GM21529 (cell line): ENCODE data around the gene TSPAN13.
A peak's percentile ranks its signal among the peaks of the same experiment; 100 is the strongest.

ENCODE experiments used
- ATAC-seq: cut with Tn5 transposase; IDR thresholded peaks from one replicate; pipeline ENCODE4 v1.9.1; 2021; ENCODE audit not compliant: unreplicated experiment

The TSPAN13 gene

DNA sequence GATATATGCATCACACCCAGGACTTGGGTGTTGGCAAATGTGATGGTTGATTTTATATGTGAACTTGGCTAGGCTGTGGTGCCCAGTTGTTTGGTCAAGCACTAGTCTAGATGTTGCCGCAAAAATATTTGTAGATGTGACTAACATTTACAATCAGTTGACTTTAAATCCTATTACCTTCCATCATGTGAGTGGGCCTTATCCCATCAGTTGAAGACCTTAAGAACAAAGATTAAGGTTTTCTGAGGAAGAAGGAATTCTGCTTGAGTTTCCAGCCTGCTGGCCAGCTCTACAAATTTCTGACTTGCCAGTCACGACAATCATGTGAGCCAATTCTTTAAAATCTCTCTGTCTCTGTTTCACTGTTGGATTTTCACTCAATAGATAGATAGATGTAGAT is 20.3 kb downstream of the TSPAN13 start:
- no peak for ATAC-seq

DNA sequence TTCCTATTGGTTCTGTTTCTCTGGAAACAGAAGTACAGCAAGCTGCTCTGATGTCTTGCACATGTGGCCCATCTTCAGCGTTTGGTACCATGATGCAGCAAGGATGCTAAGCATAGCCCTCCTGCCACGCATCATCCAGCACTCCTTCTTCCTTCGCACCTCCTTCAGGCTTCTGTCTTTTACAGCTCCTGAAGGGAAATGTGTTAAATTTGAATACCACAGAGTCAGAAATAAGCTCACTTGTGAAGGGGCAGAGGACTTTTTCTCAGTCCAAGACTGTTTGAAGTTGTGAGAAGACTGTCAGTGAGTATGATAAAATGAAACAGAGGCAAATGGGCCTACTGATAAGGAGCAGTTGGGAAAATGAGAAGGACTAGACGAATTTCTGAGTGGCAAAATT is 20.7 kb downstream of the TSPAN13 start:
- ATAC-seq = no peak

GRCh38 chr7:16774986-16775385 is 21.4 kb downstream of the TSPAN13 start:
- ATAC-seq = no peak

DNA sequence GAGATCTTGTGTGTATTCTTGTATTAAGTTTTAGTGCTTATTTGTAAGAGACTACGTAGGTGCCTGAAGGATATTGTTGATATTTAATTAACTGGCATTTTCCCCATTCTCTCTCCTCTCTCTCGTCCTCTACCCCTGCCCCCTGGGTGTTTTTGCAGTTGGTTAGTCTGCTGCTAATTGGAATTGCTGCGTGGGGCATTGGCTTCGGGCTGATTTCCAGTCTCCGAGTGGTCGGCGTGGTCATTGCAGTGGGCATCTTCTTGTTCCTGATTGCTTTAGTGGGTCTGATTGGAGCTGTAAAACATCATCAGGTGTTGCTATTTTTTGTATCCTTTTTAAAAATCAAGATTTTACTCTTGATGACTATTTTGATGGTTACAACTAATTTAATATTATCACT is 22.5 kb downstream of the TSPAN13 start:
- ATAC-seq = no peak

DNA sequence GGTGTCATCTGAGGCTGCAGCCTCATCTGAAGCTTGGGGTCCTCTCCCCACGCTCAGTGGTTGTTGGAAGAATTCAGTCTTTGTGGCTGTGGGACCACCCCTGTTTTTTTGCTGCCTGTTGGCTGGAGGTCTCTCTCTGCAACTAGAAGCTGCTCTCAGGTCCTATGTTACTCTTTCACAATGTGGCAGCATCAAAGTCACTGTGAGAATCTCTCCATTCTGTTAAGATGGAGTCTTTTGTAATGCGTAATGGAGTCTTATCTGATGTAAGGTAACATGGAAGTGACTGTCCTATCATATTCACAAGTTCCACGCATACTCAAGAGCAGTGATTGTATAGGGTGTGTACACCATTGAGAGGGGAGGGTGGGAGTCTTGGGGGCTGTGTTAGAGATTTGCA is 24.9 kb downstream of the TSPAN13 start:
- ATAC-seq = no peak

GRCh38 chr7:16779051-16779450 is 25.5 kb downstream of the TSPAN13 start:
- no peak for ATAC-seq

DNA sequence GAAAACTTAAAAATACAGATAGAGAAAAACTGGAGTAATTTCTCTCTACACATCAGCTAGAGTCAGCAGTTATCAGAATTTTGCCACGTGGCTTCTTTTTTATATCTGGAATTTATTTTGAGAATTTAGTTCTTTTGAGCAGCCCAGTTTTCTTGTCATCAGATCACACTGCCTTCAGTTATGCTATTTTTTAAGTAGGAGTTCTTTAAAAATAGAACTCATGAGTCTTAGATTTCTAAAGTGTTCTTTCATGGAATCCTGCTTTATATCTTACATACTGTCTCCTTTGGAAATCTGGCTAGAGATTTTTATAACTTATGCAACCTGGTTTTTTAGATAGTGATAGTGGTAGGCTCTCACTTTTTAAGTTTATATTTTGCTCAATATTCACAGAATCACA is 27.0 kb downstream of the TSPAN13 start:
- no peak for ATAC-seq

- no peak for ATAC-seq
Measured at GRCh38 chr7:16785321-16785720, 31.8 kb downstream of the TSPAN13 start.

DNA sequence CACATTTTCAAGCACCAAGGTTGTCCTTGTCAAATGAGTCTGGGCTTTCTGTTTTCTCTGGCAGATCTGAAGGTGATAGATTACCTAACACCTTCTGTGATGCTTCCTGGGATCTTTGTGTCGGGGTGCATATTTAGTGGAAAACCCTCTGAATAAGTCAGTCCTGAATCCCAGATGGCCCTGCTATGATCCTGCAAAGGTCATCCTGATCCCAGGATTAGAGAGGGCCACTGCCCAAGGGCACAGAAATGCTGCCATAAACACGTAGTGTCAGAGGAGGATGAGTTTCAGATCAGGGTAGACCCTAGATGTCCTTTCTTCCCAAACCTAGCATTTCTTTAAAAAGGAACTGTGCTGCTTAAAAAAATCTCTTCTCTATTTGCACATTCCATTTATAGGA is 32.3 kb downstream of the TSPAN13 start:
- ATAC-seq = no peak

- no peak for ATAC-seq
Measured at GRCh38 chr7:16786257-16786656, 32.7 kb downstream of the TSPAN13 start.

GRCh38 chr7:16787127-16787526 is 33.6 kb downstream of the TSPAN13 start:
- ATAC-seq = no peak

DNA sequence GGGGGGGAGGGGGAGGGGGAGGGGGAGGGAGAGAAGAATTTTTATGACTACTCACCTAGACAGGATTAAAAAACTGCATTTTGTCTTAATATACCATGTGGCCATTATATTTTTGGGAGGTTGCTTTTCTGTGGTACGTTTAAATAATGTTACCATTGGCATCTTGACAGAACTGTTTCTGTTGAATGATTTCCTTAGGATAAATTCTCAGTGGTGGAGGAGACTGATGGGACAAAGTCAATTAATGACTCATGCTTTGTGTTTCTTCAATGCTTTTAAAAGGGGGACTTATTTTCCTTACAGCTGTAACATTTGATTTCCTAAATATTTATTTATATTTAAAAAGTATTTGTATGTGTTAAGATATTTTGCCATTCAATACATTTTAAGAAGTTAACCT is 37.5 kb downstream of the TSPAN13 start:
- no peak for ATAC-seq

DNA sequence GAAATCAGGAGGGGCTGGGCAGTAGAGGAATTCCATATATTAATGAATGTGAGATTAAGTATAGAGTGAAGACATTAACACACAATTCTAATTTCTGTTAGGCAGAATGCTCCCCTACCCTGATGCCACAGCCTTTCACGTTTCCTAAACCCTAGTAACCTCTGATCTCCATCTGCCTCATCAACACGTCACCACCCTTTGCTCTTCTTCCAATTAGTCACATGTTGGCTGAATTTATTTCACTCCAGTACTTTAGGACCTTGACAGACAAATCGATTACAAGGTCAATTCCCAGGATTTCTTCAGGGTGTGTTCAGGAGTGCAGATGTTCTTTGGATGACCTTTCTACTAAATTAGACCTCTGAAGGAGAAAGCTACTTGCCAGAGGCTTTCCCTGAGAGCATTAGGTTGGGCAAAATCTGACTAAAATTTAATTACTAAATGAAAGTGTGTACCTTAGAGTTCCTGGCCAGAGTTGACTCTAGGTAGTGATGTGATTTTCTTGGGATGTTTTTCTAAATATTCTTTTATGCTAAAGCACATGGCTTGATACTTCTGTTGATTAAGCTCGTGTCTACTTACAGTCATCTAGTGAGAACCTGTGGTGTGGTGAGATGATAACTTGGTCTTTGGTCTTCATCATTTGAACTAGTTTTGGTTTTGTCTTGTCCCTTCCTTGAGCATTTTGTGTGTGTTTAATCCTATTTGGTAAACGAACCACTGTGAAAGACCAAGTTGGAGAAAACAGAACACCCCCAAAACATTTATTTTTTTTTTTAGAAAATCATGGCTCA is 38.5 kb downstream of the TSPAN13 start:
- no peak for ATAC-seq

GRCh38 chr7:16794986-16795385 is 41.4 kb downstream of the TSPAN13 start:
- ATAC-seq = no peak

DNA sequence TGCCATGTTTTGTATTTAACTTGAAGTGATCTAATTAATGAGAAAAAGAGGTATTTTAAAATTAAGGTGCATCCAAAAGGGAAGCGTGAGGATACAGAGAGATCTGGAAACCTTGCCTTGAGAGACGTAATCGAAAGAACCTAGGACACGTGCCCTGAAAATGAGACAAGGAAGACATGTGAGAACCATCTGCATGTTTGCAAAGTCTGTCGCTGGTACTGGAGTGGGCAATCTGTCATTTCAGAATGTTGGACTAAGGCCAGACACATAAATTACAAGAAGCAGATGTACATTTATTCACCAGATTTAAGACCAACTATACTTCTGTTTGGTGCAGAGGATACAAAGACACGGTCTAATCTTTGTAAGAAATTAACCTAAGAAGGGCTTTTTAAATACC is 42.1 kb downstream of the TSPAN13 start:
- no peak for ATAC-seq

- peak; percentile 72 for ATAC-seq
Measured at GRCh38 chr7:16801111-16801542, 47.6 kb downstream of the TSPAN13 start.

GRCh38 chr7:16801579-16801978 is 48.0 kb downstream of the TSPAN13 start:
- no peak for ATAC-seq

DNA sequence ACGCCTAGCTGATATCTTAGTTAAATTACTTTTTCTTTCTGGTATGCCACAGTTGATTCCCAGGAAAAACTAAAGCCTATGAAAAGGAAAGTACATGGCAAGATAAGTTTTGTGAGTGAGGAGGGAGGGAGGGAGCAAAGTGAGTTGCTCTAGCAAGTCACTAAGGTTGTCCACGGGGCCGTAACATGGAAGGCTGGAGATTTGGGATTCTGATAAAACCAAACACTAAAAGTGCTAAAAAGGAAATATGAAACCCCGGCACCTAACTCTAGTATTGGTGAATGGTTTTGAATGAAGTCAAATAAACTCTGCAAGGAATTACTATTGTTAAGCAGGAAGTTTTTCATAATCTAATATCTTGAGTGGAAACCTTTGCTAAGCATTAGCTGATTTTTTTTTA is 49.6 kb downstream of the TSPAN13 start:
- no peak for ATAC-seq

DNA sequence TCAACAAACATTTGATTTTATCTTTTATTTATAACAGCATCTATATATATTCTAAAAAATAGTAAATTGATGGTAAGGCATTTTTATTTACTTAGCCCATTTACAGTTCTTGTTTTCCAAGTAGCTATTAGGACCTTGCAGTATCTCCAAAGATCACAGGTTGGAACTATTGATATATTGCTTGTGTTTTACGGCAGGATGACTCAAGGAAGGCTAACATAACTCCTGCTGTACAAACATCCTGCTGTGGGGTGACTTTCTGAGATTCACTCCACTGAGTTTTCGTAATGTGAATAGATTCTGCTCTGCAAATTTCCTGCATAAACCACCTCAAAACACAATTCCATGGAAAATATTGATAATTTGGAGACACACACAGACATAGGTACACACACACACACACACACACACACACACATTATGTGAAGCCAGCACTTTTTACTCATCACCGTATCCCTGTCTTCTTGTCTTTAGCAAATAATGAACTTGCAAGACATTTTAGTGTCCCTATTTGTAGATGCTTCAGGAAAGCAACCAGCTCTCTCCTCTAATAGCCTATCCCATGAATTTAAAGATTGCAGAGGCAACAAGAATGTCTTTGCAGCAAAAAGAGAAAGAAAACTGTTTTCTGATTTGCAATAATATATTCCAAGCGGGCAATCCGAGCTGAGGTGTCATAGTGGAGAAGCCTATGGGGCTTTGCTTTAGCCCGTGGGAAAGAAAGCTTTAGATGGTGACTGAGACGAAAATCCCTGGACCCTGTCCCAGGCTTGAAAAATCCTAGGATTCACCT is 50.5 kb downstream of the TSPAN13 start:
- ATAC-seq = no peak

DNA sequence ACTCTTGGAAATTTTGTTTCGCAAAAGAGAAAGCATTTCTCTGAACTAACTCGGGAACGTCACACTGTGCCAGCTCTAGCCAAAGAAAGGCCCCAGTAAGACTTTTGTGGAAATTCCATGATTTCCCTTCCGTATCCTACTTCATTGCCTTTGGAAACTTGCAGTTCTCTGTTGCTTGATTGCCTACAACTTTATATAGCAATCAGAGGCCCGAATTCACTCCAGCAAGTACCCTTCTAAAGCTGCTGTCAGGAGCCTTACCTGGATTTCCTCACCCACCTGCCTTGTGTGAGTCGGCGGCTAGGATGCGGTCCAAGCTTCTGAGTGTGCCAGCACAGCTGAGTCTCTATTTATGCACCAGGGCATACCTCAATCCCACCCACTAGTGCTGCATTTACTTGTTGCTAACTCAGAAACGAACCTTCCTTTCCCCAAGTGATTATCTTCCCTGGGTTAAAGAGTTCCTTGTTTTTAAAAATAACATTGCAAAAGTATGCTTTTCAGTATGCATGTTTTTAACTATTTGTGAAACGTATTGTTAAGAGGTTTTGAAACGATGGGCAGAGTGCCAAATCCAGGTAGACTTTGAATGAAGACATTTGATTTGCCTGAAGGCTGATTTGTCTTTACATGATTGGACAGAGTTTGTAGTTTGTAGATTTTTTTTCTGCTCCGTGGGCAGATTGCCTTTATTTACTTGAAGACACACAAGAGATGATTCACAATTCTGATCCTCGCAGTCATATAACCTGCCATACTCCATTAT is 51.3 kb downstream of the TSPAN13 start, which contains the start of gene AGR2:
Gene AGR2, minus strand, starts transcription at position 326 of the 766 bp plus-strand sequence. CDS start 3,203 bp downstream, outside the sequence.
- no peak for ATAC-seq

DNA sequence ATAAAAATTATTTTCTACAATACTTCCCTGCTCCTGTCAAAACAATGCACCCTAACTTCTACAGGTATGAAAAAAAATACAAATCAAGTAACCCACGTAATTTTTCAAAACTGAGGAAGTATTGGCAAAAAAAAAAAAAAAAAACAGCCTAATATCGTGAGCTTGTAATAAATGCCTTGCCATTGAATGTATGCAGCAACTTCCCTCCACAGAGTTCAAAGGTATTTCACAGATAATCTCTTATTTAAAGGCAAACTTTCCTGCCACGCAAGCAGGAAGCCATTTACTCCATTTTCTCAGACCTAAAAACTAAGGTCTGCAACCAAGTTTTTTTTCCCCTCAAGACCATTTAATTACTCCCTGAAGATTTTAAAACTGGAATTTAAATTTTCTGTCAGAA is 51.9 kb downstream of the TSPAN13 start:
- no peak for ATAC-seq
